HFF-Myc (cell line): Measurements from ENCODE around the gene FBXO7.

Experiments
- DNase-seq: peaks from one replicate; pipeline ENCODE4 v3.0.0-alpha.2; 2011; ENCODE audit warnings: low read depth; ENCODE audit errors: extremely low read depth
- H3K4me3 ChIP-seq: replicated peaks from 2 replicates; pipeline ENCODE4 v1.5.1; 2011; ENCODE audit warnings: low read depth, mild to moderate bottlenecking, control low read depth, low read length
- TF ChIP-seq, protein P1 (sequence below): IDR thresholded peaks from 2 replicates; pipeline ENCODE4 v1.5.1; 2012; ENCODE audit warnings: mild to moderate bottlenecking, low read depth, low read length, control low read depth; ENCODE audit errors: missing control alignments

The FBXO7 gene

DNA sequence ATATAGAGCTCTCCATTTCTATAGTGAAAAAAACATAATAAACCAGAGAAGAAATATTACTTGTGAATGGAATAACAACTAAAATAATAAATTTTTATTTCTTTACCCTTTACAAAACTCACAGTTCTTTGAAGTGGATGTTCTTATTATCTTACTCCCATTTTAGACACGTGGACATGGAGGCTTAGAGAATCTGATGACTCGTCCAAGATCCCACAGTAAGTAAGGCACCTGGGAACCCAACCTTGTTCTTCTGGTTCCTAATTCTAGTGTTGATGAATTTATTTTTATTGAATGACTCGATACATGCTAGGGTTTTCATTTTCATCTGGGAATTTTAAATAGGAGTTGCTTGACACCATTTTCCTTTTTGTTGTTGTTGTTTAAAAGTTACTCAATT, 12.2 kb upstream of the FBXO7 start:
- no peak overlapping the region for H3K4me3 ChIP-seq
- DNase-seq: no peak
- TF ChIP-seq, protein P1, sequence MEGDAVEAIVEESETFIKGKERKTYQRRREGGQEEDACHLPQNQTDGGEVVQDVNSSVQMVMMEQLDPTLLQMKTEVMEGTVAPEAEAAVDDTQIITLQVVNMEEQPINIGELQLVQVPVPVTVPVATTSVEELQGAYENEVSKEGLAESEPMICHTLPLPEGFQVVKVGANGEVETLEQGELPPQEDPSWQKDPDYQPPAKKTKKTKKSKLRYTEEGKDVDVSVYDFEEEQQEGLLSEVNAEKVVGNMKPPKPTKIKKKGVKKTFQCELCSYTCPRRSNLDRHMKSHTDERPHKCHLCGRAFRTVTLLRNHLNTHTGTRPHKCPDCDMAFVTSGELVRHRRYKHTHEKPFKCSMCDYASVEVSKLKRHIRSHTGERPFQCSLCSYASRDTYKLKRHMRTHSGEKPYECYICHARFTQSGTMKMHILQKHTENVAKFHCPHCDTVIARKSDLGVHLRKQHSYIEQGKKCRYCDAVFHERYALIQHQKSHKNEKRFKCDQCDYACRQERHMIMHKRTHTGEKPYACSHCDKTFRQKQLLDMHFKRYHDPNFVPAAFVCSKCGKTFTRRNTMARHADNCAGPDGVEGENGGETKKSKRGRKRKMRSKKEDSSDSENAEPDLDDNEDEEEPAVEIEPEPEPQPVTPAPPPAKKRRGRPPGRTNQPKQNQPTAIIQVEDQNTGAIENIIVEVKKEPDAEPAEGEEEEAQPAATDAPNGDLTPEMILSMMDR: no peak

DNA sequence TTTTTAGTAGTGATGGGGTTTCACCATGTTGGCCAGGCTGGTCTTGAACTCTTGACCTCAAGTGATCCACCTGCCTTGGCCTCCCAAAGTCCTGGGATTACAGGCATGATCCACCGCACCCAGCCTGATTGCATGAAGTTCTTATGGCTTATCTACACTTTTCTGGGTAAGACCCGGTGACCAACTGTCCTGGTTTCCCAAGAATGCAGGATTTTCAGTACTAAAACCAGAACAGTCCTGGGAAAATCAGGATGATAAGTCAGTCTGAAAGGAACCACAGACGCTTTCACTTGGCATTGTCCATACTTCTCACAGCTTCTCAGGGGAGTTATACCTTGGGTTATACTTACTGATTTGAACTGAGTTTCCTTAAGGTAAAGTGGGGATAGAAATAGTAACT, 8.9 kb upstream of the FBXO7 start:
- H3K4me3 ChIP-seq: no peak overlapping the region
- DNase-seq: no peak
- TF ChIP-seq, protein P1: no peak

DNA sequence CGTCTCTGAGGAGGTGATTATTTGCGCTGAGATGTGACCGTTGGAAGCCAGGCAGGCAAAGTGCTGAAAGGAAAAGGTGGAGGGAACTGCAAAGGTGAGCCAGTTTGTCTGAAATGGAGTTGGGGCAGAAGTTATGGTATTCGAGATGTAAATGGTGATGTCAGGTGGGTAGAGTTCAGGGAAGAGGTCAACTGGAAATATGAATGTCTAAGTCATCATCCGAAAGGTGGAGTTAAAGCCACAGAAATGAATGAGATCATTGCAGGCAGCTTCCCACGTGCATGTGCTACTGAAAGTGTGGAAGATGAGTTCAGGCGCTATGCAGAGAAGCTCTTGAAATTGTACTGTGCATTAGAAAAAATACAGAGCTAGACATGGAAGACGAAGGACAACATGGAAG, 8.1 kb upstream of the FBXO7 start:
- TF ChIP-seq, protein P1: no peak
- H3K4me3 ChIP-seq: no peak overlapping the region
- DNase-seq: no peak

DNA sequence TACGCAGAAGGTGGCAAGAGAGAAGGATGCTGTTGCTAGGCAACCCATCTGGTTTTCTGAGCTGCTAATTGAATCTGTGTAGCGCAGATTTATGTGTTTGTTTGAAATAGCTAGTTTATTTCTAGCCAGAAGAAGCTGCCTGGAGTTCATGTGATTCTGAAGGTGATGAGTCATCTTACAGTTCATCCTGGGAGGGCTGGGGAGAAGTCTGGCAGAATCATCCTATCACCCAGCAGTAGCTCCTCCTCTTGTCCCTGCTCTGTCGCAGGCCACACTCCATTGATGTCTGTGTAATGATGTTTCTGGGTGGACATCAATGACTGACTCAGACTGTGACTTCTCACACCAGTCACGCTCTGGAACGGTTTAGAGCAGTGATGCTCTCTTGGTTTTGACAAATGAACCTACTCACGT, 4.8 kb upstream of the FBXO7 start:
- peak; percentile 86 for DNase-seq
- TF ChIP-seq, protein P1: no peak
- H3K4me3 ChIP-seq: no peak overlapping the region

DNA sequence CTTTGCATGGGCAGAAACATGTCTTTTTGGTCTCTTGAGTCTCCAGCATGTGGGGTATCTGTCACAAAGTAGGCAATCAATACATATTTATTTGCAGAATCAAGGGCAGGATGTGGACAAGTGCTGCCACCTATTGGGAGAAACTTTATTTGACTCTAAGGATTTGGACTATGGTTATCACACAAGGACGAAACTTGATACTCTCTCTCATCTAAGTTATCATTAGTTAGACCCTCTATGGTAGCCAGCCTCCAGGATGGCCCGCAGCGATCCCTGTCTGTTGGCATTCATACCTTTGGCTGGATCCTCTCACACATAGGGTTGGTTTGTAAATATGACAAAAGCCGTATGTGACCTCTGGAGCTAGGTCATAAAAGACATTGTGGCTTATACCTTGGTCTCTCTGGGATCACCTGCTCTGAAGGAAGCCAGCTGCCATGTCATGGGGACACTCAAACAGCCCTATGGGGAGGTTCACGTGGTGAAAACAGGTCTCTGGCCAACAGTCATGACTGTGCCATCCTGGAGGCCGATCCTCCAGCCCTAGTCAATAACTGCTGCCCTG, 1.1 kb upstream of the FBXO7 start:
- peak overlapping the region; percentile 80 for H3K4me3 ChIP-seq
- TF ChIP-seq, protein P1: peak; percentile 60
- peak; percentile 54 for DNase-seq

DNA sequence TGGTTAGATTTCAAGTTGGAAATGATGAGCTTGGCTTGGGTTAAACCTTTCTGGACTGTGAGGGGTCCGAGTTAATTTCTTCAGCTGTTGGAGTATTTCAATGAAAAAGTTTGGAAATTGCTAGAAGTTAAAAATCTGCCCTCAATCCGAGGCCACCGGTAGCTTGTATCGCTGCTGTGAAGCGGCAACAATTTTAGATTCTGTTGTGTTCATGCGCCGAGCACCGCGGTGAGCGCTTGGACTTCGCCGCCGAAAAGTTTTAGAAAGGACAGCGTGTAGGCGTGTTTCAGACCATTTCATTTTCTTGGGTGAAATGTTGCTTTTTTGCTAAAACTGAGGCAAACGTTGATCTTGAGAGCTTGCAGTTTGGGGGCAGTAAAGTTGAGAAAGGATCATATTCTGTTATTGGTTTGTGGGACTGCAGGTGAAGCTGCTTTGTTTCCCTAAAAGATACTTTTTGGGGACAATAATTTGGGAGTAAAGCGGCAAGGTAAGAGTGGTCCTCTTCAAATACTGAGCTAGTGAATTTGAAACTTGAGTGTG, 928 bp downstream of the FBXO7 start:
- TF ChIP-seq, protein P1: no peak
- no peak for DNase-seq
- H3K4me3 ChIP-seq: peak overlapping the region; percentile 80
